HFFc6 (cell line): ENCODE results near the gene GADD45G. TPM values are rescaled to one million over a fixed set of nuclear protein-coding genes. Genes with fewer than 3 reads are reported as not detected.

Source experiments
- DNase-seq: peaks from one replicate; pipeline ENCODE4 v3.0.0-alpha.2; 2018
- H3K27ac Mint-ChIP-seq: 2 replicates; pipeline ENCODE4 v1.8.0; 2020; ENCODE audit warnings: mild to moderate bottlenecking, mixed read lengths
- H3K27me3 Mint-ChIP-seq: 2 replicates; pipeline ENCODE4 v1.8.0; 2021; ENCODE audit warnings: mild to moderate bottlenecking, moderate library complexity, mixed read lengths; ENCODE audit not compliant: insufficient read depth
- H3K36me3 Mint-ChIP-seq: 2 replicates; pipeline ENCODE4 v1.8.0; 2021; ENCODE audit warnings: low read depth, mixed read lengths
- H3K4me1 Mint-ChIP-seq: 2 replicates; pipeline ENCODE4 v1.8.0; 2020; ENCODE audit warnings: low read depth, mixed read lengths
- H3K4me3 Mint-ChIP-seq: 2 replicates; pipeline ENCODE4 v1.8.0; 2020; ENCODE audit warnings: mild to moderate bottlenecking, moderate library complexity, mixed read lengths
- H3K9me3 Mint-ChIP-seq: 2 replicates; pipeline ENCODE4 v1.8.0; 2020; ENCODE audit warnings: mild to moderate bottlenecking, mixed read lengths
- total RNA-seq, 6 experiments: library from RNA; stranded (reverse); fragmentation: NEBNext Ultra II Directional; extraction: Animal tissue kit (Norgen Biotek cat#: 25700); gene quantifications; 2 replicates in 1 of 6; 3 replicates in 5 of 6; pipeline ENCODE4 v1.2.3, GENCODE V29; 2021
- TF ChIP-seq, protein P1 (sequence below): fragments of 200-600 bp; sonication (generic); IDR thresholded peaks from 2 replicates; pipeline ENCODE4 v1.5.0; 2021; ENCODE audit warnings: antibody characterized with exemption, mild to moderate bottlenecking

GADD45G gene
- total RNA-seq, 6 experiments from 2014 or later: 0.16 to 0.38 (median 0.24) TPM; not detected in 2

DNA sequence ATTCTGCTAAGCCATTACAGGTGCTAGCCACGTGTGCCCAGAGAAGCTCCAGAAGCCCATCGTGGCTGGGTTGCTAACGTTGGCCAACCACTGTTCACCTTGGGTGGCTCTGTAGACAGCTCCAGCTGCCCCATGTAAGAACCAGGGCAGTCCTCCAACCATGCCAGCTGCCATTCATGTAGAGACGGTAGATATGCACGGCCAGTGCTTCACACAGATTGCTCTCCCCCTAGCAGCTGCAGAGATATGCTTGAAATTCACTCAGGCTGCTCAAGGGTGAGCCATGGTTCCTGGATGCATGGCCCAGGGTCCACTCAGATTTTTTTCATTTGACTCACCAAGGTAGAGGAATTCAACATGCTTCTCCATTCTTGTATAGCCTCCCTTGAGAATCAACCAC is 31.0 kb downstream of the GADD45G start:
- Mint-ChIP-seq H3K27me3 (no peaks in the 10 kb centered on the region; the same call in 1 of the 2 replicates), H3K4me3 (no peak overlapping the region), H3K4me1 (no peaks in the 10 kb centered on the region), H3K27ac (no peak overlapping the region), H3K36me3 (no peaks in the 10 kb centered on the region; the same call in 1 of the 2 replicates), H3K9me3 (peaks cover 7% of the 10 kb centered on the region; the same call in 1 of the 2 replicates)
- no peak for DNase-seq
- TF ChIP-seq, protein P1, sequence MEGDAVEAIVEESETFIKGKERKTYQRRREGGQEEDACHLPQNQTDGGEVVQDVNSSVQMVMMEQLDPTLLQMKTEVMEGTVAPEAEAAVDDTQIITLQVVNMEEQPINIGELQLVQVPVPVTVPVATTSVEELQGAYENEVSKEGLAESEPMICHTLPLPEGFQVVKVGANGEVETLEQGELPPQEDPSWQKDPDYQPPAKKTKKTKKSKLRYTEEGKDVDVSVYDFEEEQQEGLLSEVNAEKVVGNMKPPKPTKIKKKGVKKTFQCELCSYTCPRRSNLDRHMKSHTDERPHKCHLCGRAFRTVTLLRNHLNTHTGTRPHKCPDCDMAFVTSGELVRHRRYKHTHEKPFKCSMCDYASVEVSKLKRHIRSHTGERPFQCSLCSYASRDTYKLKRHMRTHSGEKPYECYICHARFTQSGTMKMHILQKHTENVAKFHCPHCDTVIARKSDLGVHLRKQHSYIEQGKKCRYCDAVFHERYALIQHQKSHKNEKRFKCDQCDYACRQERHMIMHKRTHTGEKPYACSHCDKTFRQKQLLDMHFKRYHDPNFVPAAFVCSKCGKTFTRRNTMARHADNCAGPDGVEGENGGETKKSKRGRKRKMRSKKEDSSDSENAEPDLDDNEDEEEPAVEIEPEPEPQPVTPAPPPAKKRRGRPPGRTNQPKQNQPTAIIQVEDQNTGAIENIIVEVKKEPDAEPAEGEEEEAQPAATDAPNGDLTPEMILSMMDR: no peak

DNA sequence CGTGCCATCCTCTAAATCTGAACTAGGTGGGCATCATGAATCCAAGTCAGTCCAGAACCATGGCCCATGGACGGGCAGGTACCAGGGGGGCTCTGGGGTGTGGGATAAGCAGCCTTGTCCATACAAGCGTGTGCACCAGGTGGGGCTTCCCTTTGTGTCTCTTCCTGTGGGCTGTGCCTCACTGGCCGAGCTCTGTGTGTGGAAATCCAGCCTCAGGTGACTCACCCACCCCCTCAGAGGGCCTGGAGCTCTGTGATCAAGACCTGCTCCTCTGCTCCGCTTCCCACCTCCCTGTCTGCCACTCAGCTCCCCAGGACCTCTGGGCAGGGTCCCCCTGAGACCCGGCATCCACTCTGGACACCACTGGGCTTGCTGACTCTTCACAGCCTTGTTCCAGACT is 33.0 kb downstream of the GADD45G start:
- peaks cover 7% of the 10 kb centered on the region; the same call in 1 of the 2 replicates for H3K9me3 Mint-ChIP-seq
- no peaks in the 10 kb centered on the region for H3K27me3 Mint-ChIP-seq
- no peak for DNase-seq
- no peaks in the 10 kb centered on the region; the same call in 1 of the 2 replicates for H3K36me3 Mint-ChIP-seq
- no peaks in the 10 kb centered on the region for H3K4me1 Mint-ChIP-seq
- no peak overlapping the region for H3K4me3 Mint-ChIP-seq
- TF ChIP-seq, protein P1: no peak
- H3K27ac Mint-ChIP-seq: no peak overlapping the region

DNA sequence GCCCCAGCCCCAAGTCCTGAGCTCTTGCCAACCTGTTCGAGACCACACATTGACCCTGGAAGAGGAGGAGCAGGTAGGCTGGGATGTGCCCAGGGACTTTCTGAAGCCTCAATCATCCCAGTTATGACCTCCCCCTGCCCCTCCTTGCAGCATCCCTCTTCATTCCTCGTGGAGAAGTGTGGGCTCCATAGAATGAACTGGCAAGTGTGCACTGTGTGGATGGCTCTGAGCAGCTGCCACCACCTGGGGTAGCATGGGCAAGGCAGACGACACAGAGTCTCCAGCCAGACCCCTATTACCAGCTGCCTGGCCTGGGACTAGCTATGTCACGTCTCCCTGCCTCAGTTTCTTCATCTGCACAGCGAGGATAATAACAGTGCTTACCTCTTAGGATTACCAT is 33.5 kb downstream of the GADD45G start:
- Mint-ChIP-seq H3K27me3 (no peaks in the 10 kb centered on the region), H3K4me1 (no peaks in the 10 kb centered on the region), H3K27ac (no peak overlapping the region), H3K4me3 (no peak overlapping the region), H3K36me3 (no peaks in the 10 kb centered on the region; the same call in 1 of the 2 replicates), H3K9me3 (peaks cover 7% of the 10 kb centered on the region; the same call in 1 of the 2 replicates)
- TF ChIP-seq, protein P1: no peak
- DNase-seq: no peak

DNA sequence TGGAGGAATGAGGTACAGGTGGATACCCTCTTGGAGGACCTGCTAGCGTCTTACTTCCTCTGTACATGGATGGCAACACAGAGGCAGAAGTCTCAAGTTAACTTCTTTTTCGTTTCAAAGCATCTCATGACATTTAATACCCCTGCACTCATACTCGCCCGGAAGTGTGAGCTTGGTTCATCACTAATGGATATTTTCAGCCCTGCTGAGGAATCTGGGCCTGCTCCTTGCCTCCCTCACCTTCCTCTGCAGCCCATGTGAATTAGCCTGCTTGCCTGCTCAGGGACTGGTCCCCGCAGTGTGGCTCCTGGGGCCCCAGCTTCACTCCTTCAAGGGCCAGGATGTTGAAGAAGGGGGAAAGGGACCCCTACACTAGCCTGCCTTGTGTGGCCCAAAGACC is 34.1 kb downstream of the GADD45G start:
- Mint-ChIP-seq H3K36me3 (no peaks in the 10 kb centered on the region; the same call in 1 of the 2 replicates), H3K27me3 (no peaks in the 10 kb centered on the region), H3K9me3 (peaks cover 4% of the 10 kb centered on the region; the same call in 1 of the 2 replicates), H3K27ac (no peak overlapping the region), H3K4me1 (no peaks in the 10 kb centered on the region), H3K4me3 (no peak overlapping the region)
- DNase-seq: no peak
- TF ChIP-seq, protein P1: no peak

GRCh38 chr9:89639367-89639795 is 34.6 kb downstream of the GADD45G start:
- H3K27me3 Mint-ChIP-seq: no peaks in the 10 kb centered on the region
- TF ChIP-seq, protein P1: no peak
- no peak overlapping the region for H3K4me3 Mint-ChIP-seq
- H3K36me3 Mint-ChIP-seq: no peaks in the 10 kb centered on the region; the same call in 1 of the 2 replicates
- H3K4me1 Mint-ChIP-seq: no peaks in the 10 kb centered on the region
- peaks cover 4% of the 10 kb centered on the region; the same call in 1 of the 2 replicates for H3K9me3 Mint-ChIP-seq
- no peak for DNase-seq
- H3K27ac Mint-ChIP-seq: no peak overlapping the region
